K562 (cell line): Measurements from ENCODE around the gene DNASE1L2. TPM values are rescaled to one million over a fixed set of nuclear protein-coding genes. Genes with fewer than 3 reads are reported as not detected.
A peak's percentile ranks its signal among the peaks of the same experiment; 100 is the strongest.

Experiments
- ARHGAP35 ChIP-seq: fragments of 450-650 bp; IDR thresholded peaks from 2 replicates; pipeline ENCODE4 v1.6.1; 2018; ENCODE audit not compliant: partially characterized antibody
- BRD4 ChIP-seq: fragments of 200-600 bp; sonication (generic); IDR thresholded peaks from 2 replicates; pipeline ENCODE4 v1.6.1; 2017; ENCODE audit warnings: inconsistent platforms
- CREBBP ChIP-seq: IDR thresholded peaks from one replicate; pipeline ENCODE4 v1.6.1; 2012; ENCODE audit warnings: low read depth, mild to moderate bottlenecking, control low read depth, inconsistent platforms, low read length
- ELF1 ChIP-seq: fragments of 200-800 bp; sonication (Bioruptor generic); IDR thresholded peaks from 2 replicates; pipeline ENCODE4 v1.6.1; 2016; ENCODE audit warnings: missing genetic modification characterization, missing compliant biosample characterization
- ETV6 ChIP-seq, 3 experiments: fragments of 150-350 bp in 1 of 3; sonication (generic) in 1 of 3; formaldehyde crosslinking in 1 of 3; IDR thresholded peaks; 2 replicates each; pipeline versions ENCODE4 v1.6.1 to v1.8.0; 2014 to 2022; ENCODE audit warnings: borderline replicate concordance in 2 of 3, low read depth in 2 of 3, antibody characterized with exemption in 1 of 3, low read length in 1 of 3, mild to moderate bottlenecking in 1 of 3, missing genetic modification reagents in 1 of 3
- HOXB6 ChIP-seq: fragments of 250-450 bp; sonication (Bioruptor Pico); IDR thresholded peaks from 2 replicates; pipeline ENCODE4 v1.5.1; 2022; ENCODE audit warnings: mild to moderate bottlenecking, borderline replicate concordance
- ILF3 ChIP-seq: fragments of 450-650 bp; IDR thresholded peaks from 2 replicates; pipeline ENCODE4 v1.6.1; 2018; ENCODE audit warnings: antibody characterized with exemption, mild to moderate bottlenecking, moderate library complexity, borderline replicate concordance
- IRF2 ChIP-seq: sonication (generic); formaldehyde crosslinking; IDR thresholded peaks from 2 replicates; pipeline ENCODE4 v1.8.1; 2022; ENCODE audit warnings: mild to moderate bottlenecking, missing genetic modification reagents
- NEUROD1 ChIP-seq: fragments of 150-350 bp; IDR thresholded peaks from 2 replicates; pipeline ENCODE4 v1.6.1; 2014; ENCODE audit warnings: borderline replicate concordance, low read length, low read depth; ENCODE audit not compliant: partially characterized antibody
- NFE2 ChIP-seq: IDR thresholded peaks from 2 replicates; pipeline ENCODE4 v1.6.1; 2014; ENCODE audit warnings: antibody characterized with exemption, low read depth
- SAFB ChIP-seq: fragments of 200-400 bp; formaldehyde crosslinking; IDR thresholded peaks from 2 replicates; pipeline ENCODE4 v1.6.1; 2017; ENCODE audit warnings: low read depth, low read length, borderline replicate concordance
- TARDBP ChIP-seq: fragments of 450-650 bp; IDR thresholded peaks from 2 replicates; pipeline ENCODE4 v1.6.1; 2016
- ZC3H4 ChIP-seq: sonication (generic); formaldehyde crosslinking; IDR thresholded peaks from 2 replicates; pipeline ENCODE4 v1.9.0; 2021; ENCODE audit warnings: missing genetic modification reagents, borderline replicate concordance
- ZNF707 ChIP-seq: fragments of 250-450 bp; sonication (Bioruptor Pico); conservative IDR thresholded peaks from 2 replicates; pipeline ENCODE4 v1.8.0; 2022; ENCODE audit warnings: inconsistent platforms, mild to moderate bottlenecking, moderate library complexity
- polyA plus RNA-seq, 8 experiments: library from polyadenylated mRNA; depleted of rRNA in 4 of 8; stranded (reverse) in 5 of 8; unstranded in 3 of 8; fragments of >200 nt; fragmentation: Nextera tagmentation in 2 of 8; fragmentation: Illumina TruSeq in 1 of 8; extraction: Ambion mirVana in 2 of 8; extraction: Trizol in 1 of 8; gene quantifications; 2 replicates each; pipeline versions ENCODE4 v1.2.1 to v1.2.3, GENCODE V29; 2011 to 2014; ENCODE audit warnings: inconsistent platforms in 1 of 8, missing spikeins in 1 of 8
- total RNA-seq, 7 experiments: library from RNA; depleted of rRNA in 6 of 7; stranded (reverse); fragments of >200 nt in 6 of 7; fragmentation: Illumina TruSeq in 2 of 7; extraction: Trizol in 2 of 7; gene quantifications; 2 replicates each; pipeline versions ENCODE4 v1.2.1 to v1.2.3, GENCODE V29; 2011 to 2021; ENCODE audit warnings: low replicate concordance in 1 of 7
- TF ChIP-seq, protein P1 (sequence below), 2 experiments: fragments of 450-650 bp; IDR thresholded peaks; 2 replicates each; pipeline ENCODE4 v1.6.1; 2018; ENCODE audit warnings: mild to moderate bottlenecking in 2 of 2, low read depth in 1 of 2; ENCODE audit not compliant: partially characterized antibody in 2 of 2
- TF ChIP-seq, protein P2 (sequence below): fragments of 250-450 bp; sonication (Bioruptor Pico); IDR thresholded peaks from 2 replicates; pipeline ENCODE4 v1.4.0; 2020; ENCODE audit warnings: mild to moderate bottlenecking, moderate library complexity
- TF ChIP-seq, protein P3 (sequence below): fragments of 250-450 bp; sonication (Bioruptor Pico); IDR thresholded peaks from 2 replicates; pipeline ENCODE4 v1.6.1; 2021; ENCODE audit warnings: mild to moderate bottlenecking
- TF ChIP-seq, protein P4 (sequence below): fragments of 450-650 bp; formaldehyde crosslinking; IDR thresholded peaks from 2 replicates; pipeline ENCODE4 v1.4.0; 2020; ENCODE audit warnings: mild to moderate bottlenecking, moderate library complexity

DNASE1L2 gene
- total and polyA plus RNA-seq, 9 of the 15 experiments (the other 6 are each of a cell fraction or from before 2014, with no cell fraction given): 0.08 to 2.7 (median 1.7) TPM; not detected in 1

- TF ChIP-seq, protein P1, sequence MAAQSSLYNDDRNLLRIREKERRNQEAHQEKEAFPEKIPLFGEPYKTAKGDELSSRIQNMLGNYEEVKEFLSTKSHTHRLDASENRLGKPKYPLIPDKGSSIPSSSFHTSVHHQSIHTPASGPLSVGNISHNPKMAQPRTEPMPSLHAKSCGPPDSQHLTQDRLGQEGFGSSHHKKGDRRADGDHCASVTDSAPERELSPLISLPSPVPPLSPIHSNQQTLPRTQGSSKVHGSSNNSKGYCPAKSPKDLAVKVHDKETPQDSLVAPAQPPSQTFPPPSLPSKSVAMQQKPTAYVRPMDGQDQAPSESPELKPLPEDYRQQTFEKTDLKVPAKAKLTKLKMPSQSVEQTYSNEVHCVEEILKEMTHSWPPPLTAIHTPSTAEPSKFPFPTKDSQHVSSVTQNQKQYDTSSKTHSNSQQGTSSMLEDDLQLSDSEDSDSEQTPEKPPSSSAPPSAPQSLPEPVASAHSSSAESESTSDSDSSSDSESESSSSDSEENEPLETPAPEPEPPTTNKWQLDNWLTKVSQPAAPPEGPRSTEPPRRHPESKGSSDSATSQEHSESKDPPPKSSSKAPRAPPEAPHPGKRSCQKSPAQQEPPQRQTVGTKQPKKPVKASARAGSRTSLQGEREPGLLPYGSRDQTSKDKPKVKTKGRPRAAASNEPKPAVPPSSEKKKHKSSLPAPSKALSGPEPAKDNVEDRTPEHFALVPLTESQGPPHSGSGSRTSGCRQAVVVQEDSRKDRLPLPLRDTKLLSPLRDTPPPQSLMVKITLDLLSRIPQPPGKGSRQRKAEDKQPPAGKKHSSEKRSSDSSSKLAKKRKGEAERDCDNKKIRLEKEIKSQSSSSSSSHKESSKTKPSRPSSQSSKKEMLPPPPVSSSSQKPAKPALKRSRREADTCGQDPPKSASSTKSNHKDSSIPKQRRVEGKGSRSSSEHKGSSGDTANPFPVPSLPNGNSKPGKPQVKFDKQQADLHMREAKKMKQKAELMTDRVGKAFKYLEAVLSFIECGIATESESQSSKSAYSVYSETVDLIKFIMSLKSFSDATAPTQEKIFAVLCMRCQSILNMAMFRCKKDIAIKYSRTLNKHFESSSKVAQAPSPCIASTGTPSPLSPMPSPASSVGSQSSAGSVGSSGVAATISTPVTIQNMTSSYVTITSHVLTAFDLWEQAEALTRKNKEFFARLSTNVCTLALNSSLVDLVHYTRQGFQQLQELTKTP (IDR thresholded peaks at IDR 0.05; ENCODE audit: low read depth in 1 of 2, partially characterized antibody in 2 of 2): peak in 1 of 2 experiments; percentile 81
- TF ChIP-seq, protein P2, sequence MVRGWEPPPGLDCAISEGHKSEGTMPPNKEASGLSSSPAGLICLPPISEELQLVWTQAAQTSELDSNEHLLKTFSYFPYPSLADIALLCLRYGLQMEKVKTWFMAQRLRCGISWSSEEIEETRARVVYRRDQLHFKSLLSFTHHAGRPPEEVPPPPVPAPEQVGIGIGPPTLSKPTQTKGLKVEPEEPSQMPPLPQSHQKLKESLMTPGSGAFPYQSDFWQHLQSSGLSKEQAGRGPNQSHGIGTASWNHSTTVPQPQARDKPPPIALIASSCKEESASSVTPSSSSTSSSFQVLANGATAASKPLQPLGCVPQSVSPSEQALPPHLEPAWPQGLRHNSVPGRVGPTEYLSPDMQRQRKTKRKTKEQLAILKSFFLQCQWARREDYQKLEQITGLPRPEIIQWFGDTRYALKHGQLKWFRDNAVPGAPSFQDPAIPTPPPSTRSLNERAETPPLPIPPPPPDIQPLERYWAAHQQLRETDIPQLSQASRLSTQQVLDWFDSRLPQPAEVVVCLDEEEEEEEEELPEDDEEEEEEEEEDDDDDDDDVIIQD (CRISPR knock-in tag): no peak
- no peak for TF ChIP-seq CREBBP
- TF ChIP-seq ETV6 (IDR thresholded peaks at IDR 0.05; ENCODE audit: borderline replicate concordance in 1 of 2, low read depth in 2 of 2, low read length in 1 of 2): 0 out of 4 replicates have a peak, but pooled peaks of 1 of the 2 experiments have one; percentile 15
- TF ChIP-seq ETV6 (CRISPR knock-in tag; IDR thresholded peaks at IDR 0.05; ENCODE audit: borderline replicate concordance): no peak
- TF ChIP-seq, protein P3, sequence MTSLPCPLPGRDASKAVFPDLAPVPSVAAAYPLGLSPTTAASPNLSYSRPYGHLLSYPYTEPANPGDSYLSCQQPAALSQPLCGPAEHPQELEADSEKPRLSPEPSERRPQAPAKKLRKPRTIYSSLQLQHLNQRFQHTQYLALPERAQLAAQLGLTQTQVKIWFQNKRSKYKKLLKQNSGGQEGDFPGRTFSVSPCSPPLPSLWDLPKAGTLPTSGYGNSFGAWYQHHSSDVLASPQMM (CRISPR knock-in tag): no peak
- no peak for TF ChIP-seq HOXB6 (CRISPR knock-in tag)
- peak; percentile 87 for TF ChIP-seq SAFB
- TF ChIP-seq IRF2: no peak
- no peak for TF ChIP-seq NFE2
- no peak for TF ChIP-seq NEUROD1
- TF ChIP-seq, protein P4, sequence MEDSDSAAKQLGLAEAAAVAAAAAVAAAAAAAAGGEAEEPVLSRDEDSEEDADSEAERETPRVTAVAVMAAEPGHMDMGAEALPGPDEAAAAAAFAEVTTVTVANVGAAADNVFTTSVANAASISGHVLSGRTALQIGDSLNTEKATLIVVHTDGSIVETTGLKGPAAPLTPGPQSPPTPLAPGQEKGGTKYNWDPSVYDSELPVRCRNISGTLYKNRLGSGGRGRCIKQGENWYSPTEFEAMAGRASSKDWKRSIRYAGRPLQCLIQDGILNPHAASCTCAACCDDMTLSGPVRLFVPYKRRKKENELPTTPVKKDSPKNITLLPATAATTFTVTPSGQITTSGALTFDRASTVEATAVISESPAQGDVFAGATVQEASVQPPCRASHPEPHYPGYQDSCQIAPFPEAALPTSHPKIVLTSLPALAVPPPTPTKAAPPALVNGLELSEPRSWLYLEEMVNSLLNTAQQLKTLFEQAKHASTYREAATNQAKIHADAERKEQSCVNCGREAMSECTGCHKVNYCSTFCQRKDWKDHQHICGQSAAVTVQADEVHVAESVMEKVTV: 0 out of 2 replicates have a peak, but pooled peaks have one; percentile 19
- TF ChIP-seq ZC3H4 (CRISPR knock-in tag): no peak
- no peak for TF ChIP-seq ZNF707
- TF ChIP-seq TARDBP: peak; percentile 18; the same call in 1 of the 2 replicates
- no peak for TF ChIP-seq ILF3
- no peak for TF ChIP-seq ARHGAP35
- TF ChIP-seq BRD4: no peak
- peak; percentile 97 for TF ChIP-seq ELF1 (tag)
Measured at GRCh38 chr16:2267913-2268666, 31.8 kb downstream of the DNASE1L2 start, which contains the start of gene RNPS1 (continued).
